ENCODE results near the gene MORC2. TPM values are rescaled to one million over a fixed set of nuclear protein-coding genes. Genes with fewer than 3 reads are reported as not detected.

MORC2 gene
- polyA plus RNA-seq (2013, experiment 1 of 2; ENCODE audit: insufficient read length), result 36.7 TPM
- 23.4 TPM for polyA plus RNA-seq (2013, experiment 2 of 2; ENCODE audit: insufficient read length)

GRCh38 chr22:30968015-30968923 is at the start of gene MORC2:
TSS of gene MORC2 (minus strand) at chr22:30968774. CDS start at chr22:30967889, 885 bp downstream.
- no peak for DNase-seq

DNA sequence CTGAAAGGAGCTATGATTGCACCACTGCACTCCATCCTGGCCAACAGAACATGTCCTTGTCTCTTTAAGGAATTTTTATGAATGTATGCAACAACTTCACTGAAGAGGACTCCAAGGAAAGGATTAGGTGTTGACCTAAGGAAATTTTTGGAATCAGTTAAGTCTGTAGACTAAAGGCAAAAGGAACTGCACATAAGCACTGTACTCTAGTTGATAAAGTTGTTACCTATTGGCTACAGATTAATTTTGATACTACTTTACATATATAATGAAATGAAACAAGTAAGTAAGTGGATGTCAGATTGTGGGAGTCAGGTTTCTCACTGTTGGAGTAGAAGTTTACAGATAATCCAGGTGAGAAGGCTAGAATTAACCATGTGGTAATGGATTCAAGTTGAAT is 37.0 kb upstream of the MORC2 start:
- no peak for DNase-seq

DNA sequence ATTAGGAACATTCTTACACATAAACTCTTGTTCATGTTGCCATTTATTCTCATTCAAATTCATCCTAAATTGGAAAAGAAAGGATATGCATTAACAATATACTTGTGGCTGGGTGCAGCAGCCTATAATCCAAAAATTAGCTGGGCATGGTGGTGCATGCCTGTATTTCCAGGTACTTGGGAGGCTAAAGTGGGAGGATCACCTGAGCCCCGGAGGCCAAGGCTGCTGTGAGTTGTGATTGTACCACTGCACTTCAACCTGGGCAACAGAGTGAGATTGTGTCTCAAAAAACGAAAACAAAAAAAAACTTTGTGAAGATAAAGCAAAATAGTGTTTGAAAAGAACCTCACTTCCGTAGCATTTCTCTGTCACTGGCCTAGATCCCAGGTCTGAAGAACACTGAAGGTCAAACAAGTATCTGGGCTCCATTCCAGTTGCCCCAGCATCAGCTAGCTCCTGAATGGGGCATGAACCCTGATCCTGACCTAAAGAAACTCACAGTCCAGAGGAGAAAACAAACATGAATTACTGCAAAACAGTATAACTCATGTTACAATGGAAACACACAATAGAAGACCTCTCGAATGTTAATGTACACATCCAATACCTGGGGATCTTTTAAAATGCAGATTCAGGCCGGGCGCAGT is 32.7 kb upstream of the MORC2 start:
- DNase-seq, result no peak

DNA sequence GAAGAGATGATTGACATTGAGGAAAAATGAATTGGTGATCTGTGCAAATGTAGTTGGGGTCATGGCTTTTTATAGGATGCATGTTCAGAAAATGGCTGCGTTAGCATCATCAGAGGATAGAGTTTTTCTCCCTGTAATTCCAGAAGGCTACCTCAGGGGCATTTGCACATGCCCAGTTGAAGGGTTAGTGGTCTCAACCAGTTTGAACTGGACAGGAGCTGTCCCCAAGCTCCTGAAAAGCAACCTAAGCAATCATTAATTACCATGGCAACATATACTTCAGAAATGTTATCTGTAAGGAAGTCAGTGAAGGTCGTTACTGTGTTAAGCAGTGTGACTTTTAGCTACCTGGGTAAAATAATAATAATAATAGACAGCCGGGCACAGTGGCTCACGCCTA is 29.8 kb upstream of the MORC2 start:
- DNase-seq, result no peak

DNA sequence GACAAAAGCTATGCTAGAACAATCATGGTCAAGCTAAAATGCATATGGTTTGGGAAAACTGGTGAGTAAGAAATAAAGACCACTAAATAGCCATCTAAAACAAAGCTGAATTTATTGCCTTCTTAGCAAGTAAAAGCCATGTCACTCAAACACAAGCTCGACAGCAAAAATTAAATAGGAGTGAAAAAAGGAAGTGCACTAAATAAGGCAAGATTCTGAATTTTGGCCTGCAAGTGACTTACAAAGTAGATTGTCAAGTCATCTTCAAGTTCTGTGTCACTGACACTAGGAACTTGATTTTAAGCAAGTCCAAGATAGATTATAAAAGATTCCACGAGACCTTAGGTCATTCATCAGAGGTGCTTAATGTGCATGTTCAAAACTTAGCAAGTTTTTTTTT is 27.9 kb upstream of the MORC2 start:
- no peak for DNase-seq

- DNase-seq, result no peak
Measured at GRCh38 chr22:30994960-30995359, 26.4 kb upstream of the MORC2 start.

- DNase-seq, result no peak
Measured at GRCh38 chr22:30992565-30992964, 24.0 kb upstream of the MORC2 start.

- DNase-seq, result no peak
Measured at GRCh38 chr22:30990690-30991089, 22.1 kb upstream of the MORC2 start.

DNA sequence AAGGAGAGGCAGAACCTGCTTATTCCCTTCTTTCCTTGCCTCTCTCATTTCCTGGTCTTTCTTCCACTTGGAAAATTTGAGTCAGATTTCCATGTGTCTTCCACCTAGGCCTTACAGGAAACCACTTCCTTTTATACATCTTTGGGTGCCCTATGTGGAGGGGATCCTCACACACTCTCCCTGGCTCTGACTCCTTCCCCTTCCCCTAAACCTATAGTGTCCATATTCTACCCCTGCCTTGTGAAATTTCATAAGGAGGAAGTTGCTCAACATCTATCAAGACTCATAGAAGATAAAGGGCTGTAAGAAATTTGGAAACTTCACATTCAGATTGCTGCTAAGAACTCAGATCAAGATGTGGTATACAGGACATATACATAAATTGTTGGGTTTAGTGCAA is 20.9 kb upstream of the MORC2 start:
- DNase-seq, result no peak

DNA sequence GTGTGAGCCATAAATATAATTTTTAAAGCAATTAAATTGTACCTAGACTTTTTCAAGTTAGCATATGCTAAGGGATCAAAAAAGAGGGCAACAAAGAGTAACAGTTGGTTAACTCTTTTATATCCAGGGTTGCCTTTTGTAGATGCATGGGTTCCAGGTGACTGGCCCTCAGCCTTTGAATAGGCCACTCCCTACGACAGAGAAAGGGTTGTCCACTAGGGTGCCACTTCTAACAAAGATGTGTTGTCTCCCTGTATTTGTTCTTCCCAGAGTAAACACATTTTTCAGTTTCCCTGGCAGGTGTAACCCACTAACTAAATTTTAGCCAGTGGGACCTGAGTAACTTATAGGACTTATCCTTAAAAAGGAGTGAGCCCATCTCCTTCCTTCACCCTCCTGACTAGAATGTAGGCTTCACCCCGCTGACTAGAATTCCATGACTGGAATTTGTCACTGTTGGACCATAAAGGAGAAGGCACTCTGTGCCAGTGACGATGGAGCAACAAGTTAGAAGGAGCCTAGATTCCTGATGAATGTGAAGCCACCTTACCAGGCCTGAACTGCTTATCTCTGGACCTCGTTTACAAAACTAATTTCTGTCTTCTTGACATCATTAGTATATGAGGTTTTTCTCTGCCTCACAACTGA is 17.1 kb upstream of the MORC2 start:
- DNase-seq, result no peak

GRCh38 chr22:30984317-30984716 is 15.7 kb upstream of the MORC2 start:
- no peak for DNase-seq

- DNase-seq, result no peak
Measured at GRCh38 chr22:30982512-30982911, 13.9 kb upstream of the MORC2 start.

GRCh38 chr22:30979932-30980331 is 11.4 kb upstream of the MORC2 start:
- DNase-seq, result no peak

GRCh38 chr22:30978304-30978962 is 9.9 kb upstream of the MORC2 start:
- DNase-seq, result no peak

GRCh38 chr22:30970356-30970746 is 1.8 kb upstream of the MORC2 start:
- no peak for DNase-seq

- DNase-seq, result peak; percentile 52
Measured at GRCh38 chr22:30969532-30970355, 1.2 kb upstream of the MORC2 start.

- DNase-seq, result peak; percentile 99
Measured at GRCh38 chr22:30968924-30969531, 454 bp upstream of the MORC2 start, which contains the start of gene TUG1. TSS of gene TUG1 (plus strand) at chr22:30969265.

GRCh38 chr22:30964858-30965257 is 3.7 kb downstream of the MORC2 start:
- no peak for DNase-seq

- DNase-seq, result no peak
Measured at GRCh38 chr22:30955153-30955552, 13.4 kb downstream of the MORC2 start.

GRCh38 chr22:30953206-30953605 is 15.4 kb downstream of the MORC2 start:
- DNase-seq, result no peak

- DNase-seq, result no peak
Measured at GRCh38 chr22:30949934-30950660, 18.5 kb downstream of the MORC2 start.

Data from fibroblast of skin of back (primary cell).